GM21723 (cell line): Measurements from ENCODE around the gene HRH1.
"Not testable (repeated sequence)": the region's sequence is repeated elsewhere in the genome, so short reads cannot be mapped to it uniquely, and the experiment has no call there.

Experiments used
- ATAC-seq: cut with Tn5 transposase; IDR thresholded peaks from one replicate; pipeline ENCODE4 v1.9.1; 2021; ENCODE audit warnings: mild to moderate bottlenecking, moderate library complexity; ENCODE audit not compliant: unreplicated experiment

HRH1 gene, protein sequence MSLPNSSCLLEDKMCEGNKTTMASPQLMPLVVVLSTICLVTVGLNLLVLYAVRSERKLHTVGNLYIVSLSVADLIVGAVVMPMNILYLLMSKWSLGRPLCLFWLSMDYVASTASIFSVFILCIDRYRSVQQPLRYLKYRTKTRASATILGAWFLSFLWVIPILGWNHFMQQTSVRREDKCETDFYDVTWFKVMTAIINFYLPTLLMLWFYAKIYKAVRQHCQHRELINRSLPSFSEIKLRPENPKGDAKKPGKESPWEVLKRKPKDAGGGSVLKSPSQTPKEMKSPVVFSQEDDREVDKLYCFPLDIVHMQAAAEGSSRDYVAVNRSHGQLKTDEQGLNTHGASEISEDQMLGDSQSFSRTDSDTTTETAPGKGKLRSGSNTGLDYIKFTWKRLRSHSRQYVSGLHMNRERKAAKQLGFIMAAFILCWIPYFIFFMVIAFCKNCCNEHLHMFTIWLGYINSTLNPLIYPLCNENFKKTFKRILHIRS

DNA sequence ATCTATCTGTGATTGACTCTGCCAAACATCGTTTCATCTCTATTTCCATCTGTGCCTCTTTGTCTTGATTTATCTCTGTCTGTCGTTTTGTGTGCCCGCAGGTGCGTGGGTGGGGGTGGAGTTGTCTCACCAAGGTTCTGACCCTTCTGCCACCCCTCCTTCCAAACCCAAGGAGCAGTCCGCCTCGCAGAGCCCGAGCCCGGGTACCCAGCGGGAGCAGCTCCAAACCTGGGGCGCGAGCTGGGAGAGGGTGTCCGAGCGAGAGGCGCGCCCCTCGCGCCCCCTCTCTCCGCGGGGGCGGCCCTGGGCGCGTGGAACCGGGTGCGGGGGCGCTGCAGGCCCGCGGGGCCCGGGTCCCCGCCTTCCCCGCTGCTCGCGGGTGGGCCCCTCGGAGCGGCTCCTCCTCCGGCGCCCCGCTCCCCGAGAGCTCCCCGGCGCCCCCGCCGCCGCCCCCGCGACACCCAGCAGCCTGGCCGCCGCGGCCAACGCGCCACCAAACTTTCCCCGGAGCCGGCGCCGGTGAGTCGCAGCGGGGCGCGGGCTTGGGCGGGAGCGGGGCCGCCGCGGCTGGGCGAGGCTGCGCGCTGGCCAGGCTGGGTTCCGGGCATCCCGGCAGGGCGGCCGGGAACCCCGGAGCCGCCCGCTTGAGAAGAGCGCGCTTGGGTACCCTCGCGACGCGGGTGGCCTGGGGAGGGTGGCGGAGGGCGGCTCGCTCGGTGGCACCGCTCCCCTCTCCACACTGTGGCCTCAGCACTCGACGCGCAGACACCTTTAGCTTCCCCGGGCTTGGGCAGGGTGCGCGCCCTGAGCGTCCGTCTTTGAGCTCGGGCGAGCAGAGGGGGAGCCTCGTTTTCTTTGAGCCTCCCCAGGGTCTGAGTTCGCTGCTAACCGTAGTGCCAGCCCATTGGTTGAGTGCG lies at the start of gene HRH1:
Gene HRH1, plus strand, starts transcription at position 458 of the 917 bp plus-strand sequence. CDS start 104,545 bp downstream, outside the sequence.
- ATAC-seq, result no peak

DNA sequence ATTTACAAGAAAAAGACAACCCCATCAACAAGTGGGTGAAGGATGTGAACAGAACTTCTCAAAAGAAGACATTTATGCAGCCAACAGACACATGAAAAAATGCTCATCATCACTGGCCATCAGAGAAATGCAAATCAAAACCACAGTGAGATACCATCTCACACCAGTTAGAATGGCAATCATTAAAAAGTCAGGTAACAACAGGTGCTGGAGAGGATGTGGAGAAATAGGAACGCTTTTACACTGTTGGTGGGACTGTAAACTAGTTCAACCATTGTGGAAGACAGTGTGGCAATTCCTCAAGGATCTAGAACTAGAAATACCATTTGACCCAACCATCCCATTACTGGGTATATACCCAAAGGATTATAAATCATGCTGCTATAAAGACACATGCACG lies 41.0 kb upstream of the HRH1 start:
- not testable (repeated sequence) for ATAC-seq

- no peak for ATAC-seq
Observed at GRCh38 chr3:11115548-11115947, 38.7 kb upstream of the HRH1 start.

DNA sequence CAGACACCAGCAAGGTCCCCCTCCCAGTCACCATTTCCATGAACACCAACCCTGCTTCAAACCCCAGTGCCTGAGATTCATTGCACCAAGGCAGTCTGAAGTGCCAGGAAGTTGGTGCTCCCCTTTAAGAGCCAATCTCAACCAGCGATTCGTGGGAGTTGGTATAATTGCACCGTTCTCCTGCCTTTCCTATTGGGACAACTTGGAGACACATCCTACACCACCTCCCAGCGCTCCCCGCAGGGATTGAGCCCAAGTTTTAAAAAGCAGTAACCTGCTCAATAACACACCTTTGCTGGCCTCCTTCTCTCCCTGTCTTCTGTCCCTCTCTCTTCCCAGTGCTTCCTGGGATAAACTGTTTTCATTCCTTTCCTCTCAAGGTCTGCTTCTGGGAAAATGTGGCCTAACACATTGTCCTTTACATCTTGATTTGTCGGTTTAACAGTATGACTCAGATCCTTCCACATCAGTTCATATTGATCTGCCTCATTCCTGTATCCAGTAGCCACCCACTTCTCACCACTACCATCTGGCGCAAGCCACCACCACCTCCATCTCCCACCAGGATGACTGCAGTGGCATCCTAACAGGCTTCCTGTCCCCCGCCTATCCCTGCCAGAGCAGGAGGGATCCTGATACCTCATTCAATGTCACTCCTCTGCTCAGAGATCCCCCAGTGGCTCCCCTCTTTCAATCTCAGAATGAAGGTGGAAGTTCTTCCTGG lies 37.8 kb upstream of the HRH1 start:
- ATAC-seq, result no peak

- no peak for ATAC-seq
Observed at GRCh38 chr3:11117591-11117990, 36.7 kb upstream of the HRH1 start.

- no peak for ATAC-seq
Observed at GRCh38 chr3:11118181-11118682, 36.1 kb upstream of the HRH1 start.

- no peak for ATAC-seq
Observed at GRCh38 chr3:11120091-11120805, 34.0 kb upstream of the HRH1 start.

GRCh38 chr3:11126653-11127052 lies 27.6 kb upstream of the HRH1 start:
- ATAC-seq, result no peak

GRCh38 chr3:11128682-11129632 lies 25.3 kb upstream of the HRH1 start:
- ATAC-seq, result no peak

GRCh38 chr3:11130385-11130784 lies 23.9 kb upstream of the HRH1 start:
- ATAC-seq, result no peak

- ATAC-seq, result no peak
Observed at GRCh38 chr3:11131371-11131770, 22.9 kb upstream of the HRH1 start.

- ATAC-seq, result not testable (repeated sequence)
Observed at GRCh38 chr3:11131886-11132285, 22.4 kb upstream of the HRH1 start.

- ATAC-seq, result no peak
Observed at GRCh38 chr3:11132861-11133260, 21.4 kb upstream of the HRH1 start.

- ATAC-seq, result no peak
Observed at GRCh38 chr3:11134794-11135193, 19.5 kb upstream of the HRH1 start.

GRCh38 chr3:11136116-11136515 lies 18.2 kb upstream of the HRH1 start:
- ATAC-seq, result no peak

DNA sequence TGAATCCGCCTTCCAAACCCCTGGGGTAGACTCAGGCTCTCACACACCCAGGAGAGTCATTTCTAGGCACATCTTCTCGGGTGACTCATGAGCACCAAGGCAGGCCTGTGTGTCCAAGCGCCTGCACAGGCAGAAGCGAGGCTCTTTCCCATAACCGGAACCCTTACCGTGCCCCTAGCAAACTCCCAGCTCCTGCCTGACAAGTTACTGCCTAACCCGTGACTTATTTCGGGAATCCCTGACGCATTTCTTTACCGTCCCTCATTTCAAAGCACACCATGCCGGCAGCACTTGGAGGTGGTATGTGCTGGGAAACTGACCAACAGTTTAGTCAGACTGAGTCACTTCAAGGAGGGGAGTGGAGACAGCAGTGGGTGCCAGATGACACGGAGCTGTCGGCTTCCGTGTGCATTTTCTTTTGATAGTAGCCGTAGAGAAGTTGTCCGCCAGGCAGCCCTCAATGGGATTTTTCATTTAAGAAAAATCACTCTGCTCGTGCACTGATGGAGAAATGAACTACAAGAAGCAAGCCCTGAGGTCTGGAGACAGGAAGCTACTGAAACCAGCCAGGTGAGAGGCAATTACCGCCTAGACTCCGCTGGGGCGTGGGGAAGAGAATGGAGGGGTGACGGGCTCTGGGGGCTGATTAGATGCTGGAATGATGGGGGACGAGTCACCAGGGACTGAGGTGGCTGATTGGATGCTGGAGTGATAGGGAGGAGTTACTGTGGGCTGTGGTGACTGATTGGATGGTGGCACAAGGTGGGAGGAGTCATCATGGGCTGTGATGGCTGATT lies 17.3 kb upstream of the HRH1 start:
- no peak for ATAC-seq

DNA sequence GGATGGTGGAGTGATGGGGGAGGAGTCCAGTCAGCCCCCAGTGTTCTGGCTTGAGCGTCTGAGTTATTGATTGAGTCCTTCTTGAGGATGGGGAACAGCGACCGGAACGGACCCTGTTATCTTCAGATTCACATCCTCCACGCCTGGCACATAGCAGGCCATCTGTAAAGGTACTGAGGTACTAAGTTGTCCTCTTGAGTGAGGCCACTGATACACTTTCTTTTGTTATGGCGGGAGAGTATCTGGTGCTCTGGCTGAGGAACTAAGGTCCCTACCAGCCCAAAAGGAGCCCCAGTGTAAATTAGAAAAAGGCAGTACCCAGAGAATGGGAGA lies 16.7 kb upstream of the HRH1 start:
- no peak for ATAC-seq

- no peak for ATAC-seq
Observed at GRCh38 chr3:11138371-11138770, 15.9 kb upstream of the HRH1 start.
